ENCODE data around the gene SFXN3. TPM values are rescaled to one million over a fixed set of nuclear protein-coding genes. Genes with fewer than 3 reads are reported as not detected.
A peak's percentile ranks its signal among the peaks of the same experiment; 100 is the strongest.

Gene SFXN3, protein sequence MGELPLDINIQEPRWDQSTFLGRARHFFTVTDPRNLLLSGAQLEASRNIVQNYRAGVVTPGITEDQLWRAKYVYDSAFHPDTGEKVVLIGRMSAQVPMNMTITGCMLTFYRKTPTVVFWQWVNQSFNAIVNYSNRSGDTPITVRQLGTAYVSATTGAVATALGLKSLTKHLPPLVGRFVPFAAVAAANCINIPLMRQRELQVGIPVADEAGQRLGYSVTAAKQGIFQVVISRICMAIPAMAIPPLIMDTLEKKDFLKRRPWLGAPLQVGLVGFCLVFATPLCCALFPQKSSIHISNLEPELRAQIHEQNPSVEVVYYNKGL
- total RNA-seq (10 to 100 TPM; 67.2 to 79.0 TPM), polyA plus RNA-seq (ENCODE audit: insufficient read length in 6 of 6) (10 to 100 TPM; 20.8 to 29.6 (median 22.5) TPM)
- long read RNA-seq, donor 1, partial matches to known transcripts = 37 of 38 reads
- long read RNA-seq, donor 1, other reads (novel, unspliced or antisense) = 0 of 38 reads
- long read RNA-seq, donor 2 = 0 reads
- long read RNA-seq, donor 3, partial matches to known transcripts = 14 of 15 reads
- long read RNA-seq, donor 3, other reads (novel, unspliced or antisense) = 0 of 15 reads
- long read RNA-seq, donor 4, partial matches to known transcripts = 7 of 12 reads
- long read RNA-seq, donor 4, other reads (novel, unspliced or antisense) = 5 of 12 reads
- long read RNA-seq, donor 5, partial matches to known transcripts = 0 of 1 reads
- long read RNA-seq, donor 5, other reads (novel, unspliced or antisense) = 0 of 1 reads
- long read RNA-seq, donor 6 = 0 reads
- long read RNA-seq, donor 7, partial matches to known transcripts = 6 of 8 reads
- long read RNA-seq, donor 7, other reads (novel, unspliced or antisense) = 0 of 8 reads
- long read RNA-seq, donor 8, partial matches to known transcripts = 0 of 2 reads
- long read RNA-seq, donor 8, other reads (novel, unspliced or antisense) = 0 of 2 reads
- long read RNA-seq, donor 9 = 0 reads
- long read RNA-seq, donor 10, partial matches to known transcripts = 3 of 4 reads
- long read RNA-seq, donor 10, other reads (novel, unspliced or antisense) = 0 of 4 reads
- long read RNA-seq, donor 11, partial matches to known transcripts = 0 of 3 reads
- long read RNA-seq, donor 11, other reads (novel, unspliced or antisense) = 0 of 3 reads
- long read RNA-seq, donor 12 = 0 reads

DNA sequence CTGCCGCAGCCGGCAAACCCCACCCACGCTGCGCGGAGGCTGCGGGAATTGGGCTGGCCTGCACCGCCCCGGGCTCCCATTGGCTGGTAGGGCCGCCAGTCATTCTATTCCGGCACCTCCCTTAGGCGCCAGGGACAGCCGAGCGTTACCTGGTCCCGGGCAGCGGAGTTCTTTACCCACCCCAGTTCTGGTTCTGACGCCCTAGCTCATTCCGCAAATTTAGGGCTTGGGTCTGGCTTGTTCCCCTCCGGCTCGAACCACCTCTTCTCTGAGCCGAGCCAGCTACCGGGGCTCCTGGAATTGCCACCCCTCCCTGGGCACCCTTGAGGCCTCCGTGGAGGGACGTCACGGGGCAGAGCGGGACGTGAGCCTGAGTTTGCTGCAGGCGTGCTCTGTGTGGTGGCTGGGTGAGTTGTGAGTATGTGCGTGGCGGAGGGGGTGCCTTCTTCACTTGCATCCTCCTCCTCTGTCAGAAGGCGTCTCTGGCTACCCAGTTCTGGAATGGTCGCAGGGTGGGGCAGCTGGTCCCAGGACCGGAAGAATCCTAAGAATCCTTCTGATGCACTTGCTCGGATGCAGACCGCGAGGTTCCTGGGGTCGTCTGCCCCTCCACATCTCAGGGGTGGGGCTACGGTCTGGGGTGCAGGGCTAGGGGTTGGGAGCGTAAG is at the start of gene SFXN3, which contains the start of gene PDZD7:
Gene SFXN3 (plus strand): TSS at position 107 of the 668 bp plus-strand sequence. CDS start 3,461 bp downstream, outside the sequence.
Gene PDZD7 (minus strand): TSS at position 2 of the 668 bp plus-strand sequence. CDS start 910 bp downstream, outside the sequence.
- ATAC-seq (peak; percentile 89), DNase-seq (peak; percentile 83 to 99 (median 94))
- peak within 1 kb of the TSS; percentile 60 to 65 for H3K4me3 ChIP-seq
- peaks cover 6 to 25% of the 10 kb centered on the region in 2 donors for H3K4me1 ChIP-seq
- peaks cover 4 to 21% of the 10 kb centered on the region in 2 donors for H3K27me3 ChIP-seq
- peak within 1 kb of the TSS; percentile 93 to 95 for H3K27ac ChIP-seq
- H3K9me3 ChIP-seq = no peaks in the 10 kb centered on the region
- TF ChIP-seq, protein P1, sequence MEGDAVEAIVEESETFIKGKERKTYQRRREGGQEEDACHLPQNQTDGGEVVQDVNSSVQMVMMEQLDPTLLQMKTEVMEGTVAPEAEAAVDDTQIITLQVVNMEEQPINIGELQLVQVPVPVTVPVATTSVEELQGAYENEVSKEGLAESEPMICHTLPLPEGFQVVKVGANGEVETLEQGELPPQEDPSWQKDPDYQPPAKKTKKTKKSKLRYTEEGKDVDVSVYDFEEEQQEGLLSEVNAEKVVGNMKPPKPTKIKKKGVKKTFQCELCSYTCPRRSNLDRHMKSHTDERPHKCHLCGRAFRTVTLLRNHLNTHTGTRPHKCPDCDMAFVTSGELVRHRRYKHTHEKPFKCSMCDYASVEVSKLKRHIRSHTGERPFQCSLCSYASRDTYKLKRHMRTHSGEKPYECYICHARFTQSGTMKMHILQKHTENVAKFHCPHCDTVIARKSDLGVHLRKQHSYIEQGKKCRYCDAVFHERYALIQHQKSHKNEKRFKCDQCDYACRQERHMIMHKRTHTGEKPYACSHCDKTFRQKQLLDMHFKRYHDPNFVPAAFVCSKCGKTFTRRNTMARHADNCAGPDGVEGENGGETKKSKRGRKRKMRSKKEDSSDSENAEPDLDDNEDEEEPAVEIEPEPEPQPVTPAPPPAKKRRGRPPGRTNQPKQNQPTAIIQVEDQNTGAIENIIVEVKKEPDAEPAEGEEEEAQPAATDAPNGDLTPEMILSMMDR (IDR thresholded peaks at IDR 0.05) = no peak
- intact Hi-C loops (cut with DNase I) = no loop called here
- peaks cover 0 to 19% of the 10 kb centered on the region in 2 donors for H3K36me3 ChIP-seq

- H3K4me1 ChIP-seq = peaks cover 14 to 16% of the 10 kb centered on the region in 2 donors
- H3K27me3 ChIP-seq = no peaks in the 10 kb centered on the region
- H3K4me3 ChIP-seq = no peak overlapping the region
- no peak for ATAC-seq
- intact Hi-C loops (cut with DNase I) = no loop called here
- no peak for DNase-seq
- peaks cover 0 to 53% of the 10 kb centered on the region in 2 donors for H3K36me3 ChIP-seq
- TF ChIP-seq, protein P1 (IDR thresholded peaks at IDR 0.05) = no peak
- no peak overlapping the region for H3K27ac ChIP-seq
- no peaks in the 10 kb centered on the region for H3K9me3 ChIP-seq
Measured at GRCh38 chr10:100982916-100983830, 47.9 kb upstream of the SFXN3 start.

DNA sequence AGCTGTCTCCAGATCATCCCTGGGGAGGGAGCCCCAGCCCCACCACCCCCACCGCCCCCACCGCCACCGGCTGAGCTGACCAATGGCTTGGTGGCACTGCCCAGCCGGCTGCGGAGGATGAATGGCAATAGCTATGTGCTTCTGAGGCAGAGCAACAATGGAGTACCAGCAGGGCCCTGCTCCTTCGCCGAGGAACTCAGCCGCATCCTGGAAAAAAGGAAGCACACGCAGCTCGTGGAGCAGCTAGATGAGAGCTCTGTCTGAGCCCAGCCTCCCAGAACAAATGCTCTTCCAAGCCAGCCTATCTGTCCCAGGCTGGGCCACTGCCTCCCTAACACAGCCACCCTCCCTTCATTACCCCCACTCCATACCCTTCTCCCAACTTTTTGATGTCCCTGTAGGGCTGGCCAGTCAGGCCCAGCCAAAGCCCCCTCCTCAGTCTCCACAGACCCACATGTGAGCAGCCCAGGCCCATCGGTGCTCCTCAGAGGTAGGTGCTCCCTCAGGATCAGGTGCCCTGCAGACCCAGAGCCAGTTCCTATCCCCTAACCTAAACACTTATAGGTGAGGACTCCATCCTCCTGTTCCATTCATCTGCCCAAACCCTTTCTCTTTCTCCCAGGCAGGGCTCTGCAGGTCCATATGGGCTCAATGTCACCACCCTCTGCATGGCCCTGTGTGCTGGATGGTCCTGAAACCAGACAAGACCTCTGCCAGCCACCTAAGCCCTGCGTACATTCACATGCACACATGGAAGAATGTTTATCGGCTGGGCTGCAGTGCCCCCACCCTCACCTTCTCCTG is 47.0 kb upstream of the SFXN3 start:
- H3K4me3 ChIP-seq = no peak overlapping the region
- no peak for DNase-seq
- peaks cover 14 to 25% of the 10 kb centered on the region in 2 donors for H3K4me1 ChIP-seq
- H3K9me3 ChIP-seq = no peaks in the 10 kb centered on the region
- H3K27me3 ChIP-seq = no peaks in the 10 kb centered on the region
- intact Hi-C loops (cut with DNase I) = no loop called here
- H3K27ac ChIP-seq = no peak overlapping the region
- peaks cover 0 to 46% of the 10 kb centered on the region in 2 donors for H3K36me3 ChIP-seq
- no peak for ATAC-seq
- TF ChIP-seq, protein P1 (IDR thresholded peaks at IDR 0.05) = no peak

Data from left lung (tissue), 14 donors.